NOMO-1 treated with DMSO at 0.1 percent for 48 hours (cell line): ENCODE results near the gene GUK1.
"Not testable (repeated sequence)": the region's sequence is repeated elsewhere in the genome, so short reads cannot be mapped to it uniquely, and the experiment has no call there.

Experiments
- DNase-seq: peaks from one replicate; lab custom pipeline; 2025; ENCODE audit not compliant: unreplicated experiment; lab: John Stamatoyannopoulos, UW

Gene GUK1

DNA sequence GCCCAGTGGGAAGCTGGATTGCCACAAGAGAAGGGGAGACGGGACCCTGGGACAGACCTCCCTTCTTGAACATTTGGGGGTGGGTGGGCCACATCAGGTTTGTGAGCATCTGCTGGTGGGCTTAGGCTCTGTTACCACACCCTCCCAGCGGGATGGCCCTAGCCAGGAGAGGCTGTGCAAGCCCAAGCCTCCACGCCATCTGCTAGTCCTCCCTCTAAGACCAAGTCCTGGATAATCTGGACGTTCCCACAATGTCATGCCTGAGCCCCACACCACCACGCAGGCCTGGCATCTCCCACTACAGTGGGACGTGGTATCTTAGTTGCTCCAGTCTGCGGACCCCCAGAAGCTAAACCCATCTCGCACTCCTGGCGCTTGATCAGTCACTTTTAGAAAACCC, 21.8 kb downstream of the GUK1 start:
- no peak for DNase-seq

DNA sequence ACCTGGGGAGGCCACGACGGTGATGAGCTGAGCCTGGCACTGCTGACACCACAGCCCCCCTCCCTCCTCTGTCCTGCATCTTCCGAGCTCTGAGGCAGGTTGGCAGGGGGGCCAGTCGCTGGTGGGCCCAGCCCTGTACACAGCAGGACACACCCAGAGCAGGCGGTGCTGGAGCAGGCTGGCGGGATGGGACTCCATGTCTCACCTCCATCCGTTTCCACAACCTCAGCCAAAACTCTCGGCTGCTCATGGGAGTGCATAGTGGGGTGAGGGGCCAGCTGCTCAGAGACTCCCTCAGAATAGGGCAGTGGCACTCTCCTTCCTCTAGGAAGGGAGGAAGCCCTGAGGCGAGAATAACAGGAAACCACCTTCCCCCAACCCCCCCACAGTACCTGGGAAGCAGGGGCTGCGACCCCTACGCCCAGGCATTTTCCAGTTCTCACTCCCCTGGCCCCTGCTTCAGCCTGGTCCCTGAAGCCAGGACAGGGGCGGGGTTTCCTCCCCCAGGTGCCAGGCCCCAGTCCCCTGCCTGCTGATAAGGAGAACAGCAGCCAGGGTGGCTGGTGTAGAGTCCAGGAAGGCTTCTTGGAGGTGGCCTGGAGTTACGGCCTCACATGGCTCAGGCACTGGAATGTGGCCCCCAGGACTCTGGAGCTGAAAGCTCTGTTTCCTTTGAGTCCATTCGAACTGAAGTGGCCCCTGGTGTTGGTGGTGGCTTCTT, 22.4 kb downstream of the GUK1 start:
- no peak for DNase-seq

DNA sequence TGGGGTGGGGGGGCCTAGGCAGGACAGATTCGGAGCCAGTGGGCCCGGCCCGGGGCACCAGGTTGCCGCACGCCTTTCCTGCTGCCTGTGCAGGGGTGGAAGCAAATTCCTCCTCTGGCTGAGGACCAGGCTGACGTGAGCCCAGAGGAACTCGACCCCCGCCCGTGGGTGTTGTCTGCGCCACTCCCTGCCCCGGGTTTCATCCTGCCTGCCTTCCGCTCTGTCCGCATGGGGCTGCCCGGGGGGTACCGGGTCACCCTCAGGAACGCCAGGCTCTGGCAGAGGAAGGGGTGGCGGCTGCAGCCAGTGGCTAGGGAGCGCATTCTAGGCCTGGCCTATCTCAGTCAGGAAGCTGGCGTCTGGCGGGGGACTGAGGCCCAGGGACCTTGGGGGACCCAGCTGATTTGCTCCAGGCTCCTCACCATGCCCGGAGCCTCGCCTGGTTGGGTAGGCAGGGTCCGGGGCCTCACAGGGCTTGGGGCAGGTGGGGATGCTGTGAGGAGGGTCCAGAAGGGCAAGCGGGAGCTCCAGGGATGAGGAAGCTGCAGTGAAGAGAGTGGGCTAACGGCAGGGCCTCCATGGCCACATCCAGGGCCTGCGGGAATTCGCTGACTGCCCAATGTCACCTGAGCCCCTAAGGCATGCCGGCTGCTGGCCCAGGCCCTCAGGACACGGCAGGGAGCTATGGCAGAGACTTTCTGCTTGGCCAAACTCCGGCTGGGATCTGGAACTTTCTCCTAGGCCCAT, 23.1 kb downstream of the GUK1 start:
- no peak for DNase-seq

DNA sequence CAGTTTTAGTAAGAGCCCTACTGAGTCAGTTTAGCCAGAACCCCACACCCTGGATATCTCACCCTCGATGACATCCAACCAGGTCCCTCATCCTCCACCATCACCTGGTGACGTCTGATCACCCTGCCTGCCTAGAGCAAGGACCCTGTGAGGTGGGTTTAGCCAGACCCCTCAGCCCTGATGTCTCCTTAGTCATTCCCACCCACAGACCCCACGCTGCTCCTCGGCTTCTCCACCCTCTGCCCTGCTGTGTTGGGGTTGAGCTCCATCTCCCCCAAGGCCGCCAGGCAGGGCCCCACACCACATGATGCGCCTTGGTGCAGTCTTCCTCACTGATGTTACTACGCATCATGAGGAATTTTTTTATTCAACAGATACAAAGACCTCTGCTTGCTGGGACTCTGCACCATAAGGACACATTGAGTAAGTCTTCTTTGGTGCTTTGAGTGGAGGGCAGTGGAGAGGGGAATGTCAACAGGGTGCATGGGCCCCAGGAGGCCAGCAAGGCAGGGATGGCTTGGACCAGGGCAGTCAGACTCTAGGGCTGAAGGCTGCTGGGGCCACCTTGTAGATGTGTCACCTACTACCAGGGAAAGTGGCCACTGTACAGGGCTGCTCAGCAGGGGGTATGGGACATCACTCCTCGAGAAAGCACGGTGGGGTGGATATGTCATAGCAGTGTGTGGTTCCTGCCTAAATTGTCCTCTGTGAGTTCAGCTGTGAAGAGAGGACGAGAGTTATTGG, 23.9 kb downstream of the GUK1 start:
- no peak for DNase-seq

DNA sequence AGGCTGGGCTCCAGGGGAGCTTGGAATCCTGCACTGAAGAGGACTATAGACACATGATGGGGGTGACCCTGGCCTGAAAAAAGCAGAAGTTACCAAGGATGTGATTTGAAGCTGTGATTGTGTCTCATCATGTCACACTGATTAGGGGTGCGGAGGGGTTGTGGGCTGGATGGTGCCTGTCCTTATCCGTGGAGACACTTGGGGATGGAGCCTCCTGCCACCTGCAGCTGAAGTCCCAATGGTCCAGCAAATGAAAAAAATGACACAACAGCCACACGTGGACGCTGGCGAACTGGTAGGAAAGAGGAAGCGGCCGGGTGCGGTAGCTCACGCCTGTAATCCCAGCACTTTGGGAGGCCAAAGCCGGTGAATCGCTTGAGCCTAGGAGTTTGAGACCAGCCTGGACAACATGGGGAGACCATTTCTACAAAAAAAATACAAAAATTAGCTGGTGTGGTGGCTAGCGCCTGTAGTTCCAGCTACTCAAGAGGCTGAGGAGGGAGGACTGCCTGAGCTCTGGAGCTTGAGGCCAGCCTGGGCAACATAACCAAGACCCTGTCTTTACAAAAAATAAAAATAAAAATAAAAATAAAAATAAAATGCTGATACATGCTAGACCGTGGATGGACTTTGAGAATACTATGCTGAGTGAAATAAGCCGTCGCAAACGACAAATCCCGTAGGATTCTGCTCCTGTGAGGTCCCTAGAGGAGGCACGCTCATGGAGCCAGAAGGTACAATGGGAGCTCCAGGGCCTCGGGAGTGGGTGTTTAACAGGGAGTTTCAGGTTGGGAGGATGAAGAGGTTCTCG, 24.7 kb downstream of the GUK1 start:
- peak; percentile 81 for DNase-seq

DNA sequence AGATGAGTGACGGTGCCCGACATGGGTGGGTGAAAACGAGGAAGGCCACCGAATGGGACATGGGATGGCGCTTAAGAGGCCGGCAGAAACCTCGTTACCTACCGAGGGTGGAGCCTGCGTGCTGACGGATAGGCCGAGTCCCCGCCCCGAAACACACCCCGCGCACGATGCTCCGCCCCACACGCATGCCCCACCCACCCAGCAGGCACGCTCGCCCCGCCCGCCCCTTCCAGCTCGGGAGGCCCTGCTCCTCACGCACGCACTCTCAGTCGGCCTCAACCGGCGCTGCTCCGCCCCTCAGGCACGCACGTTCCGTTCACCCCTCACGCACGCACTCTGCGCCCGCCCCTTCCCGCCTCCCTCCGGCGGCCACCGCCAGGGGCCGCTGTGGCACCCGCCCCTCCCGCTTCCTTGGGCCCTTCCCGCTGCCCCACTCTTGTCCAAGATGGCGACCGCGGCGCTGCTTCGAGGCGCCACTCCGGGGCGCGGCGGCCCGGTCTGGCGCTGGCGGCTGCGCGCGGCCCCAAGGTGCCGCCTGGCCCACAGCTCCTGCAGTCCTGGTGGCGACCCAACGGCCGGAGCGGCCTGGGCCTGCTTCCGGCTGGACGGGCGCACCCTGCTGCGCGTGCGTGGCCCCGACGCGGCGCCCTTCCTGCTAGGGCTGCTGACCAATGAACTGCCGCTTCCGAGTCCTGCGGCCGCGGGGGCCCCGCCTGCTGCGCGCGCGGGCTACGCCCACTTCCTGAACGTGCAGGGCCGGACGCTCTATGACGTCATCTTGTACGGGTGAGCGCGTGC, 25.5 kb downstream of the GUK1 start, which contains the start of gene IBA57:
TSS of gene IBA57 (plus strand) at position 433 of the 798 bp plus-strand sequence. CDS start at position 446, 13 bp downstream.
- DNase-seq, result peak; percentile 96

DNA sequence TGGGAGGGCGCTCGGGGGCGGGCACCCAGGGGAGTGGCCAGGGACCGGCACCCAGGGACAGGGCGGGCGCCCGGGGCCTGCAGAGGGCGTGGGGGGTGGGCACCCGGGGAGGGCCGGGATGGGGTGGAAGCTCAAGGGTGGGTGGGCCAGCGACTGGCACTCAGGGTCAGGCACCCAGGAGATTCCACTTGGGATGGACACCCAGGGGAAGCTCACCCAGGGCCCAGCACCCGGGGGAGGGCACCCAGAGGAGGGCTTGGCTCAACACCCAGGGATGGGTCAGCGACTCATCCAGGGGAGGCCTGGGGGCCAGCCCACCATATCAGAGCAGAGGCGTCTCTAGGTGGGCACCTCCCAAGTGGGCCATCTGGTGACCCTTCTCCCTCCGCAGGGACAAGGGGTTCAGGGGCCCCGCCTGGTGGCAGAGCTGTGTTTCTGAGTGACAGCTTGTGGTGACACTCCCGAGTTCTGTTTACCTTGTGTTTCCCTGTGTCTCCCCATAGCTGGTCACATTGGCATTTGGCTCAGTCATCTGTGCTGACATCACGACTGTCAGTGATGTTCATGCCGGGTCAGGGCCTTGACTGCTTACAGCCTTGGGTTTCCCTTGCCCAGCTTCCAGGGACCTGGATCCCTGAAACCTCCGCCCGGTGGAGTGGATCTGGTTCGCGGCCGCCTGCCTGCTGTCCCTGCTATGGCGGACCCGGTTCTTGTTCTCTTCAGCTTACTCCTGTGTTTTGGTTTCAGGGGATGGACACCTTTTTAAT, 26.3 kb downstream of the GUK1 start:
- peak; percentile 46 for DNase-seq

DNA sequence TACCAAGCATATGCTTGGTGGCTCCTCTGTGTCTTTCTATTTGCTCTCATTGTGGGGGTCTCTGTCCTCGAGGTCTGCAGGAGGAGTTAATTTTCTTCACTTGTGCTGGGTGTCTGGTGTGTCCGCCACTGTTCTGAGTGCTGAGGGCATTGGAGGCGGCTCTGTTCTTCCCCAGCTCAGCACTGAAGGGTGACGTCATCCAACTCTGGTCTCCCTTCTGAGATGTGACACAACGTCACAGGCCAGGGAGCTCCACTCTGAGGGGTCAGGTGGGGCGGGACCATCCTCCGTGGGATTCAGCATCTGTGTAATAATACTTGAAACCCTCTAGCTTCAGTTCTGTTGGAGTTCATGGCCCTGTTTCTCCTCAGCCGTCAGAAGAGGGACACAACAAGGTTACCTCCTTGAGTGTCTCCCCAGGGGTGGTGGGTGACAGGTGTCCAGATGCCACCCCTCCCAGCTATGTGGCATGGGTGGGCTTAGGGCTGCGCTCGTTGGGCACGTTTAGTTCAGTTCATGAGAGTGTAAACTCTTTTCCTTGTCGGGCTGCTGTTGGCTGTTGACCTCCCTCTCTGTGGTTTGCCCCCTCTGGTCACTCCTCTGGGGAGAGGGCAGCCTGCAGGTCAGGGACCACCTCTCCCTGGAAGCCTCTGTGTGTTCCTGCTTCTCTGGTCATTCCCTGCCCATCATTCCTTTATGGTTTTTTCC, 28.6 kb downstream of the GUK1 start:
- no peak for DNase-seq

DNA sequence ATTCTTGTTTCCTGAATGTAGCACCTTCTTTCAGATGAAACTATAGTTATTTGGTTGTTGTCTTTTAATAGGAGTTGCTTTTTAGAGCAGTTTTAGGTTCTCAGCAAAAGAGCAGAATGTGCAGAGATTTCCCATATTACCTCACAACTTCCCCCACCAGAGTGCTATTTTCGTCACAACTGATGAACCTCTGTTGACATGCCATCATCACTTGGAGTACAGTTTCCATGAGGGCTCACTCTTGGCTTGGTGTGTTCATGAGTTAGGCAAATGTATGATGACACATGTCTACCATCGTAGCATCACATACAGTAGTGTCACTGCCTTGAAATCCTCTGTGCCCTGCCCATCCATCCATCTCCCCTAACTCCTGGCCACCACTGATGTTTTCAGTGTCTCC, 29.3 kb downstream of the GUK1 start:
- DNase-seq, result no peak

DNA sequence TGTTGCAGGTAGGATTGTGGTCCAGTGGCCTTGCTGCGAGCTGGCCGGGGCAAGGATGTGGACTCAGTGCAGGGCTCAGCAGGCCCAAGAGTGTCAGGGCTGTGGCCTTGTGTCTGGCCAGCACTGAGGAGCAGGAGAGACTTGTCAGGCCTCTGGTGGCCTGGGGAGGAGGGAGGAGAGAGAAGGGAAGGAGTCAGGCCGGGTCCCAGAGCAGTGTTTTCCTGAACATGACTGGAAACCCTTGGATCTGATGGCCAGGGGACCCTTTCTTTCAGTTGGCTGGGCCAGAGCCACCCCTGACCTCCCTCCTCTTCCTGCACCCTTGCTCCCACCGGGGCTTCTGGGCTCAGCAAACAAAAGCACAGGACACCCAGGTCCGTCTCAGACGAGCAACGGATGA, 30.6 kb downstream of the GUK1 start:
- no peak for DNase-seq

DNA sequence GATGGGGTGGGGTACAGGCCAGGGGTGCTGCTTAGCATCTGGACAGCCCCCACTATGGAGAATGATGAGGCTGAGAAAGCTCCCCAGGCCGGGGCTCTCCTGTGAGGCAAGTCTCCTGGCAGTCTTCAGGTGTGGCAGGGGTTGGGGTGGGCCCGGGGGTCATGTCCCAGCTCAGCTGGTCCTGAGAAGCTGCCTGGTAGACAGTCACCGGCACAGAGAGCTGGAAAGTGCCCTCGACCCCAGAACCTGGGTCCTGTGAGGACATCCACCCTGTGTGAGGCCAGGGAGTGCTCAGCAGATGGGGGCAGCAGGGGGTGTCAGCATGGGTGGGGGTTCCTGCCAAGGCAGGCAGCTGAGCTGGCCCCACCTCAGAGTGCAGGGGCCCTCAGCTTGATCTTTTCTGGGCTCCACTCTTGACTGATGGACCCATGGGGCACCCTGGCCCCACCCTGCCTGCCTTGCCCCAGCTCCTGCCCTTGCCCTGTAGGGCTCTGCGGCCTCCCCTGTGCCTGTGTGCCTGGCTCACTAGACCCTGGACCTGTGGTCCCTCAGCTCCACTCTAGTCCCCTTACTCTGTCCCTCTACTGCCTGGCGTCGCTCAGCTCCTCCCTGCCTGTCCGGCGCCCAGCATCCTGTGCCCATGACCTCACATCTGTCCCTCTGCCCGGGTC, 31.3 kb downstream of the GUK1 start:
- no peak for DNase-seq

DNA sequence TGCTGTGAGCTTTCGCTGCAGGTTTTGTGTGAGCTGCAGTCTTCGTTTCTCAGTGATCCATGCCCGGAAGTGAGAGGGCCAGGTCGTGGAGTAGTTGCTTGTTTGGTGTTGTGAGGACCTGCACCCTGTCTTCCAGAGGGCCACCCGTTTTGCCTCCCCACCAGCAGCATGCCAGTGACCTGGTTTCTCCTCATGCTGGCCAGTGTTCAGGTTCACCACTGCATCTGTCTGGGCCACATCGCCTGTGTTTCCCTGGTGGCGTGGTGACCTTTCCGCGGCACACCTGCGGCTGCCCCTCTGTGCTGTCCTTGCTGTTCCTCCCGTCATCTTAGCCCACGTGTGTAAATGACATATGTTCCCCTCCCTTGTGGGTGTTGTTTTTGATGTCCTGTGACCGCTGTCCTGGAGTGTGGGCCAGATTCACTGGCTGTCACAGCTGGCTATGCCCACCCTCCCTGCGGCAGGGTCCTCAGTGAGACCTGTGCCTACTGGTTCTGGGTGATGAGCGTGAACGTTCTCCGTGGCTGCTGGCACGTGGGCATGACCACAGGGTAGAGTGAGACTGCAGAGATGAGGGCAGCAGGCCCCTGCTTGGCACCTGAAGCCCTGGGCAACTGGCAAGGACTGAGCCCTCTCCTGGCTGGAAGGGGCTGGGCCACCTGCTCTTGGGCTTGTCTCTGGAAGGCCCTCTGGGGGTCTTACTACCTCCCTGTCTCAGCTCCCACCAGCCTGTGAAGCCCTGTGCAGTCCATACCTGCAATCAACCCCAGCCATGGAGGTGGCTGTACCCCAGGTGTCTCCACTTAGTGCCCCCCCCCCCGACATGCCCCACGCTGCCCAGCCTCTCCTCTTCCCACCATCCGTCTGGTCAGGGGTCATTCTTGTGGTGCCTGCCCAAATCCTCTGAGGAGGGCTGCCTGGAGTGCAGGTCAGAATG, 32.8 kb downstream of the GUK1 start:
- no peak for DNase-seq

DNA sequence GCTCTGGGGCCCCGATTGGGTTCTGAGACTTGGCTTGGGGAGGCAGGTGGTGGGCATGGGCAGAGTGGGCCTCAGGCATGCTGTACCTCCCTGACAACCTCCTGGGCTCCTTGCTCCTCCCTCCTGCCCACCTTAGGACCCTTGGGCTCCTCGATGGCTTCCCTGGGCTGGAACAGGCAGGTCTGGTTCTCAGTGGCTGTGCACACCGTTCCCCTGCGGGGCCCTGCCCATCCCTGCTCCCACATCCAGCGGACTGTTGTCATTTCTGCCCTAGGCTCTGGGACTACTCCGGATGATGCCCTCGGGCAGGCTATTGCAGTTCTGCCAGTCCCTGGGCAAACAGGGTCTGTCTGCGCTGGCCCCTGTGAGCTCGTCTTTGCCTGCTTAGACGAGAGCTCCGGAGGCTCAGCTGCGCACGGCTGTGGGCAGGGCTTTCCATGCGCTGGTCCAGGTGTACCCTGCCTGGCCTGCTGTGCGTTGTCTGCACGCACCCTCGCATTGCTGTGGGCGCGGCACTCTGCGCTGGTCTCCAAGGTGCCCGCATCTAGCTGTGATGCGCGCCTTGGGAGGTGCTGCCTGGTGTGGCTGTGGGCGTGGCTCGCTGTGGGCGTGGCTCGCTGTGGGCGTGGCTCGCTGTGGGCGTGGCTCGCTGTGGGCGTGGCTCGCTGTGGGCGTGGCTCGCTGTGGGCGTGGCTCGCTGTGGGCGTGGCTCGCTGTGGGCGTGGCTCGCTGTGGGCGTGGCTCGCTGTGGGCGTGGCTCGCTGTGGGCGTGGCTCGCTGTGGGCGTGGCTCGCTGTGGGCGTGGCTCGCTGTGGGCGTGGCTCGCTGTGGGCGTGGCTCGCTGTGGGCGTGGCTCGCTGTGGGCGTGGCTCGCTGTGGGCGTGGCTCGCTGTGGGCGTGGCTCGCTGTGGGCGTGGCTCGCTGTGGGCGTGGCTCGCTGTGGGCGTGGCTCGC, 33.7 kb downstream of the GUK1 start:
- DNase-seq, result not testable (repeated sequence)

DNA sequence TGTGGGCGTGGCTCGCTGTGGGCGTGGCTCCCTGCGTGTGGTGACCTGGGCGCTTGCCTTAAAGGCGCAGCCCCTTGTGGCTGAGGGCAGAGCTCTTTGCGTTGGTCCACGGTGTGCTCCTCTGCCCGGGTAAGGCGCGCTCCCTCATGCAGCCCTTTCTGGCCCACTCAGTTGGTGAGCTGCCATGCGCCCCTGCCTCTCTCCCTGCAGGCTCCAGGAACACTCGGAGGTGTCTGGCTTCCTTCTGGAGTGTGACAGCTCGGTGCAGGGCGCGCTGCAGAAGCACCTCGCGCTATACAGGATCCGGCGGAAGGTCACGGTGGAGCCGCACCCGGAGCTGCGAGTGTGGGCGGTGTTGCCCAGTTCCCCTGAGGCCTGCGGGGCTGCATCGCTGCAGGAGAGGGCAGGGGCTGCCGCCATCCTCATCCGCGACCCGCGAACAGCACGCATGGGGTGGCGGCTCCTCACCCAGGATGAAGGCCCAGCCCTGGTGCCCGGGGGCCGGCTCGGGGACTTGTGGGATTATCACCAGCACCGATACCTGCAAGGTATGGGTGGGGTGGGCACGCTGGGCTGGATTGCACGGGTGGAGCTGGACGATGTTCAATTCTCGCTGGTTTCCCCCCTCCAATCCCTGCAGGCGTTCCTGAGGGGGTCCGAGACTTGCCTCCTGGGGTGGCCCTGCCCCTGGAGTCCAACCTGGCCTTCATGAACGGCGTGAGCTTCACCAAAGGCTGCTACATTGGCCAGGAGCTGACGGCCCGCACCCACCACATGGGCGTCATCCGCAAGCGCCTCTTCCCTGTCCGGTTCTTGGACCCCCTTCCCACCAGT, 34.6 kb downstream of the GUK1 start:
- no peak for DNase-seq

DNA sequence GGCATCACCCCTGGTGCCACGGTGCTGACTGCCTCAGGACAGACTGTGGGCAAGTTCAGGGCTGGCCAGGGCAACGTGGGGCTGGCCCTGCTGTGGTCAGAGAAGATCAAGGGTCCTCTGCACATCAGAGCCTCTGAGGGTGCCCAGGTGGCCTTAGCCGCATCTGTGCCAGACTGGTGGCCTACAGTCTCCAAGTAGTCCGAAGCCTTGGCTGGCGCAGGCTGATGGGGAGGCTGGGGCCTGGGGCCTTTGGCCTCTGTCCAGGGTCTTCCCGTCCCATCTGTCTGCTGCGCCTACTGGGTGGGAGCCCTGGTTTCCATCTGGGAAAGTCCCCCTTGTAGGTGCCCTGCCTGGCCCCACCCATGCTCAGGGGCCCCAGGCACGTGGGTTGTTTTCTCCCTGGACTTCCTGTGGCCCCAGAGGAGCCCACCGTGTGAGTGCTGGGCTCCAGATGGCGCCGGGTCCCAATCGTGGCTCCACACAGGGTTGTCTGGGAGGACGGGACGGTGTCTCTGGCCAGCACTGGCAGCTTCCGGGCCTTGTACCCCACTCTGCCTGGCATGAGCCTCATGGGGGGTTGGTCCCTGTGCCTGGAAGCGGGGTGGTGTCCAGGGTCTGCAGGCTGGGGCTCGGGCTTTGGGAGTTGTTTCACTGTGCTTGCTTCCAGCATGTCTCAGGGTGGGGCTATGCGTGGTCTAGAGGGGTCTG, 35.4 kb downstream of the GUK1 start:
- DNase-seq, result no peak
